GM19324 (cell line): ENCODE data around the gene ELAVL1.
"Not testable (repeated sequence)": the region's sequence is repeated elsewhere in the genome, so short reads cannot be mapped to it uniquely, and the experiment has no call there.

Source experiments
- ATAC-seq: cut with Tn5 transposase; IDR thresholded peaks from one replicate; pipeline ENCODE4 v1.9.1; 2021; ENCODE audit warnings: mild to moderate bottlenecking, moderate library complexity; ENCODE audit not compliant: unreplicated experiment, low FRiP score

The ELAVL1 gene

DNA sequence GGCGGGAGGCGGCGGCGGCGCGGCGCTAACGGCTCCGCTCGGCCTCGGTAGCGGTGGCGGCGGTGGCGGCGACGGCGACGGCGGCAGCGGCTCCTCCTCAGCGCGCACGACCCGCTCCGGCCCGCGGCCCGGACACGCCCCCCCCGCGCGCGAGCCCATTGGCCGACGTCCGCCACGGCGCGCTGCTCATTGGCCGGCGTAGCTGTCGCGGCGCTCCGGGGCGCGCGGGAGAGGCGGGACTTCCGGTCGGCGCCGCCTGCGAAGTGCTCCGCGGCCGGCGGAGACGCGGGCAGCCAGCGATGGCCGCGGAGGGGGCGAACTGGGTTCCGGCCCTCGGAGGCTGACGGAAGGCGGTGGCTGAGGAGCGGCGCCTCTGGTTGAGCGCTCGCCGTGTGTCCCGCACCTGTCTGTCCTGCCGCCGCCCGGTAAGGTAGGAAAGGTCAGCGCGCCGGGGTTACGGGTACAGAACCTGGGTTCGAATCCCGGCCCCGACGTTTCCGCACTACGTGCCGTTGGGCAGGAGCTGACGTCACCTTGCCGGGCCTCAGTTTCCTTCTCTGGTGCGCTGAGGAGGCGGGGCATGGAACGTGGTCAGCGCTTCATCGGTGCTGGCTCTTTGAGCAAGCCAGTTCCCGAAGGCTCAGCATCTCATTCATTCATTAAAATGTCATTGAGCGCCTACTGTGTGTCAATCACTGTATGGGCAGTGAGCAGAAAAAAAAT lies at the start of gene ELAVL1:
Gene ELAVL1 (minus strand): TSS at position 108 of the 723 bp plus-strand sequence. CDS start 13,826 bp downstream, outside the sequence.
- ATAC-seq, result peak; percentile 87

DNA sequence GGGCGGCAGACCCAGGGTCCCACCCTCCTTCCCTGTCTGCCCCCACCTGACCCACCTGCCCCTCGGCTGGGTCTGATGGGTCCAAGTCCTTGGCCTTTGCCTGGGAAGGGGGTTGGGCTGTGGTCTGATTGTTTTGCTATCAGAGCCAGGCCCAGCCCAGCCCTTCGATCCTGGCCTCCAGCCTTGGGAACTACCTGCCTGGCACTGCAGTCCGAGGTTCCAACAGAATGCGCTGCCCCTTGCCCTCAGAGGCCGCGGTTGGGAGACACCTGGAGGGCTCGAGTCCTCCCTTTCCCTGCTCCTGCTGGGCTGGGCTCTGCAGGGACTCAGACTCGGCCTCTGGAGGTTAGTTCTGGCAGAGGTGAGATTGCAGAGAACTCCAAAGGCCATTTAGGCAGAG lies 48.7 kb upstream of the ELAVL1 start:
- ATAC-seq, result no peak

DNA sequence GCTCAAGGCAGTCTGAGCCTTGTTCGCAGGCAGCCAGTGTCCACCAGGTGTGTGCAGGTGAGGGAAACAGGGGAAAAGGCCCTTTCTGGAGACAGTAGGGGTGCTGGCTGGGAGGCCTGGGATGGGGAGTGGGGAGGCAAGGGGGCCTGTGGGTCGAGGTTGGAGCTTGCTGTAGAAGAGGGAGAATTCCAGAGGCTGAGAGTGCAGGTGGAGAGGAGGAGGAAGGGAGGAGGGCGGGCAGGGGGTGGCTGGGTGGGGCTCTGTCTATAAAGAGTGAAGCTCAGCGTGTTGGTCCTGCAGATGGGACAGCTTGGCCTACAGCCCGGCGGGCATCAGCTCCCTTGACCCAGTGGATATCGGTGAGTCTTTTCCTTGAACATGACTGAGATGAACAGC lies 47.0 kb upstream of the ELAVL1 start, which contains the start of gene CCL25:
Gene CCL25 (plus strand): TSS at position 297 of the 396 bp plus-strand sequence. CDS start 290 bp downstream, outside the sequence.
- no peak for ATAC-seq

DNA sequence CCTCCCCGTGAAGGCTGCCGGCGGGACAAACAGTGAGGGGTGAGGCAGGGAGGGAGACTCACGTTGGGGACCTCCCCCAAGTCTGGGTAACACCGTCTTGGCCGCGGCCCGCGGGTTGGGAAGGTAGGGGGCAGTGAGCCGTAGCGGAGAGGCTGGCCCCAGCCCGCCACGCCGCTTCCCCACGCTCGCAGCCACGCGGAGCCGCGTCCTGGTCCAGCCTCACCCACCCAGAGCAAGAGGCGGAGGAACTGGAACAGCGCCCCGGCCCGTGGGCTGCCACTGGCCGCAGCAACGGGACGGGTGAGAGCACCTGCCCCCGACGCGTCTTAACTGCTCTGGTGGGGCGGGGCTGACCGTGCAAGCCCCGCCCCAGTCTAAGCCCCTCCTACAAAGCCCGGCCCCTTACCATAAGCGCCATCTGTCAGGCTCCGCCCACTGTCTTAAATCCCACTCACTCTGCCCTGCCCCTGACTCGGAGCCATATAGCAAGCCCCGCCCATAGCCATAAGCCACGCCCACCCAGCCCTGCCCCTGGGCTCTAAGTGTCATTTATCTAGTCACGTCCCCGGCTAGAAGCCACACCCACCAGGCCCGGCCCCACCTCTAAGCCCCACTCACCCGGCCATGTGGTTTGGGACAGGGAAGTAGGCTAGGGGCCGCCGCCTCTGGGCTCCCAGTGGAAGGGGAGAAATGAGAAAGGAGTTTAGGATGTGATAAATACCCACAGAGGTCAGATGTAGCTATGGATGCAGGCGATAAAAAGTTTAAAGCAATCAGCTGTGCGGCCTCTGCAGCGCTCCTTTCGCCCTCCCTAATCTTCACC lies 45.0 kb upstream of the ELAVL1 start:
- peak; percentile 53 for ATAC-seq

DNA sequence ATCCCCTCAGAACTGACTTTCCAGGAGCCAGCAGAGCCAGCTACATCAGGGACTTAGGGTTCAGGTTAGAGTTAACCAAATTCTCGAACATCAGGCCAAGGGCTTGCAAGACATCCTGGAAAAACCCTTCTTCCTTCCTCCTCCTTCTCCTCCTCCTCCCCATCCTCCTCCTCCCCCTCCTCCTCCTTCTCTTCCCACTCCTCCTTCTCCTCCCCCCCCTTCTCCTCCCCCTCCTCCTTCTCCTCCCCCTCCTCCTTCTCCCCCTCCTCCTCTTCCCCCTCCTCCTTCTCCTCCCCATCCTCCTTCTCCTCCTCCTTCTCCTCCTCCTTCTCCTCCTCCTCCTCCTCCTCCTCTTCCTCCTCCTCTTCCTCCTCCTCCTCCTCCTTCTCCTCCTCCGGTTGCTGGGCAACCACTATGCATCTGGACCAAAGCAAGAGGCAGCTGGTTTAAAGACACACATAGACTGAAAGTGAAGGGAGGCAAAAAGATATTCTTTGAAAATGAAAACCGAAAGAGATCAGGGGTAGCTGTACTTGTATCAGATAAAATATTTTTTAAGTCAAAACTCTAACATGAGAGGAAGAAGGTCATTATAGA lies 41.2 kb upstream of the ELAVL1 start:
- no peak for ATAC-seq

DNA sequence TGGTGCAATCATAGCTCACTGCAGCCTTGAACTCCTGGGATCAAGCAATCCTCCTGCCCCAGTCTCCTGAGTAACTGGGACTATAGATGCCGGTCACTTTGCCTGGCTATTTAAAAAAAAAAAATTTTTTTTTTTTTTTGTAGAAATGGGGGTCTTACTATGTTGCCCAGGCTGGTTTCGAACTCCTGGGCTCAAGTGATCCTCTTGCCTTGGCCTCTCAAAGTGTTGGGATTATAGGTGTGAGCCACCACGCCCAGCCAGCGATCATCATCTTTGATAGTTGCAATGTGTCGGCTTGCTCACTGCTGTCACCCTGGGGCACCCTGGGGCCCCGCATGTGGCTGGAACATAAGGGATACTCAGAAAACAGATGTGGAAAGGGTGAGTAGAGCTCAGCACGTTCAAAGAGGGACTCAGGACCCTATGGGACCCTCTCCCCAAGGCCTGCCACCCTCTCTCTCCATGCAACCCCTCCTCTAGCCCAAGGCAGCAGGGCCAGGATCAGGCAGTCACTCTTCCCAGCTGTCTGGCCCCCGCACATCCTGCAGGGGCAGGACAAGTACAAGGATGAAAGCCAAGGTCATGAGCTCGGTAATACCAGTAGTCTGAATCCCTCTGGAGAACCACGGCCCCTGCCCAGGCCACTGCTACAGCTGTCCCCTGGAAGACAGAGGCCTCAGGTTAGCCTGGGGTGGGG lies 40.6 kb upstream of the ELAVL1 start:
- no peak for ATAC-seq

DNA sequence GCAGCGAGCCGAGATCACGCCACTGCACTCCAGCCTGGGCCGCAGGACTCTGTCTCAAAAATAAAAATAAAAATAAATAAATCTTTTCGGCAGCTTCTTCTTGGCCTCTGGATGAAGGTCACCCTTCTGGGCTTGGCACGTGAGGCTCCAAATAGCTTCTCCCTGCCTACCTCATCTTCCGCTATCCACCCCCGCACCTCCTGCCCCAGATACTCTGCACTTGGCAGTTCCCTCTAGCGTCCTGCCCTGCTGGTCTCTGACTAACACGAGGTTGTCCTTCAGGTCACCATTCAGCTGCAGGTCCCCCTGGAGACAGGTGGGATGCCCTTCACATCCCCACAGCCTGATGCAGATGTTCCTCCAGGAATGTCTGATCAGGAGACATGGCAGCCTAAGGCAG lies 38.6 kb upstream of the ELAVL1 start:
- no peak for ATAC-seq

DNA sequence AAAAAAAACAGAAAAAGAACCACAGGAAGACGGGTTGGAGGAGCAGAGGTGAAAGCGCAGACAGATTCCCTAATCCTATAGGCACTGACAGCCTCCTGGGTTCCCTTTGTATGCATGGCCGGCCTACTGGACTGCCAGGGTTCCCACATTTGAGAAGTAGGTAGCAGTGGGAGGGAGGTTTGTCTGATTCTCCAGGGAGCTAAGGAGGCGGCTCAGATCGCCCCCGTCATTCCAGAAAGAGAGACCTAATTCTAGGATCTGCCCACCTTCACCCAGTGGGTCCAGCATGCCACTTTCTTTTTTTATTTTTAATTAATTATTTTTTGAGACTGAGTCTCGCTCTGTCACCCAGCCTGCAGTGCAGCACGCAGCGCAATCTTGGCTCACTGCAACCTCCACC lies 37.5 kb upstream of the ELAVL1 start:
- no peak for ATAC-seq

DNA sequence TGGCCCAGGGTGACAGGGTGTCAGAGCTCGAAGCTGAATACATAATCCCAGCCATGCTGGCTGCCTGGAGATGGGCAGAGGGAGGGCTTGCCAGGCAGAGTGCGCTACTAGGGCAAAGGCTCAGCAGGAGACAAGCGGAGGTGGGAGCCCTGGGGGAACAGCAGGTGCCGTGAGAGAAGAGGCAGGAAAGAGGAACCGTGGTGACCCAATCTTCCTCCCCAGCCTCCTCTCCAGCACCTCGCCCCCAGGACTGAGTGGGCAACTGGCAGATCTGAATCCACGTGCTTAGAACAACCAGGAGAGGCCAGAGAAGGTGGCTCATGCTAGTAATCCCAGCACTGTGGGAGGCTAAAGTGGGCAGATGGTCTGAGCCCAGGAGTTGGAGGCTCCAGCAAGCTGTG lies 36.1 kb upstream of the ELAVL1 start:
- no peak for ATAC-seq

DNA sequence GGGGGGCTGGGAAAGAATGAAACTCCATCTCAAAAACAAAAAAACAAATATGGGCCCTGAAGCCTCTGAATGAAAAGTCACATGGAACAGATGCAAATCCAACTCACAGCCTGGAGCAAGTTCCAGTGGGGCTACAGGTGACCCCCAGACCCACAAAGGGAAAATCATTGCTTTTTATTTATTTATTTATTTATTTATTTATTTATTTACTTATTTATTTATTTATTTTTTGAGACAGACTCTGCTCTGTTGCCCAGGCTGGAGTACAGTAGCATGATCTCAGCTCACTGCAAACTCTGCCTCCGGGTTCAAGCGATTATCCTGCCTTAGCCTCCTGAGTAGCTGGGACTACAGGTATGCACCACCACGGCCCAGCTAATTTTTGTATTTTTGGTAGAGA lies 33.8 kb upstream of the ELAVL1 start:
- no peak for ATAC-seq

DNA sequence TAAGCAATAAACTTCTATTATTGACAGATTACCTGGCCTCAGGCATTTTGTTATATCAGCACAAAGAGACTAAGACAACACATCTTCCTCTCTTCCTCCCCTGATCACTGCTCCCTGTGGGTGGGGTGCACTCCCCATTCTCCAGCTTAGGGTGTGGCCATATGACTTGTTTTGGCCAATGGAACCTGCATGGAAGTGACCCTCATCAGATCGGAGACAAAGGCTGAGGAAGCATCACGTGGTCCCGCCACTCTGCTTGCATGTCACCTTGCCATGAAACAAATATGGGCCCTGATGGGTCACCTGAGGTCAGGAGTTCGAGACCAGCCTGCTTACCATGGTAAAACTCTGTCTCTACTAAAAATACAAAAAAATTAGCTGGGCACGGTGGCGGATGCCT lies 33.4 kb upstream of the ELAVL1 start:
- no peak for ATAC-seq

DNA sequence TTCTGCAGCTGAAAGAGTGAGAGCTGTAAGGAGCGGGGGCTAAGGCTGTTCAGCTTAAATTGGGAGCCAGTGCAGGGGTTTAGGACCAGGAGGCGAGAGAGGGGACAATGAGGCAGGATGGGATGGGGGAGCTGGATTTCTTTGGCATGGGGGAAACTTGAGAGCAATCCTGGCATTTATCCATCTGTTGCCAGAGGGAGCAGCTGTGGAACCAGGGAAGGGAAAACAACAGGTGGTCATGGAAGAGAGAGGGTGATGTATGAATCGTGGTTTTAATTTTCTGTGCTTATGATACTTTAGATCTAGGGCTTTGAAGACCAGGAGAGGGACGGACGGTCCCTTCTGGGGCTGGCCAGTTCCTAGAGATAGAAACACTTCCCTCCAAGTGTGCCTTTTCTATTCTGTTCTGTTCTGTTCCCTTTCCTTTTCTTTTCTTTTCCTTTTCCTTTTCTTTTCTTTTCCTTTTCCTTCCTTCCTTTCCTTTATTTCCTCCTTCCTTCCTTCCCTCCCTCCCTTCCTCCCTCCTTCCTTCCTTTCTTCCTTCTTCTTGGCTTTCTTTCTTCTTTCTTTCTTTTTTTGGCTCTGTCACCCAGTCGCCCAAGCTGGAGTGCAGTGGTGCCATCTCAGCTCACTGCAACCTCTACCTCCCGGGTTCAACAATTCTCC lies 31.1 kb upstream of the ELAVL1 start:
- no peak for ATAC-seq

DNA sequence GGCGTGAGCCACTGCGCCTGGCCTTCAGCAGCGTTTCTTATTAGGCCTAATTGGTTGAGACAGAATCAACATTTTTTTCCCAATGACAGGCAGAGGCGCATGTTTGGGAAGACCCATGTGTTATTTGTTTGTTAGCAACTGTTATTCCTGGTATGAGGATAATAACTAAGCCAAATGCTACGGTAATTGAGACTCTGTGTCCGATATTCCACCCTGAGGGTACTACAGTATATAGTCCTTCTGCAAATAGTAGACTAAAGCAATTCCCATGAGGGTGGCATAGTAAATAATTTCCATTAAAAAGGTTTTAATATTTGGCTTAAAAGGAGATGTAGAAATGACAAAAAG lies 28.7 kb upstream of the ELAVL1 start:
- ATAC-seq, result no peak

DNA sequence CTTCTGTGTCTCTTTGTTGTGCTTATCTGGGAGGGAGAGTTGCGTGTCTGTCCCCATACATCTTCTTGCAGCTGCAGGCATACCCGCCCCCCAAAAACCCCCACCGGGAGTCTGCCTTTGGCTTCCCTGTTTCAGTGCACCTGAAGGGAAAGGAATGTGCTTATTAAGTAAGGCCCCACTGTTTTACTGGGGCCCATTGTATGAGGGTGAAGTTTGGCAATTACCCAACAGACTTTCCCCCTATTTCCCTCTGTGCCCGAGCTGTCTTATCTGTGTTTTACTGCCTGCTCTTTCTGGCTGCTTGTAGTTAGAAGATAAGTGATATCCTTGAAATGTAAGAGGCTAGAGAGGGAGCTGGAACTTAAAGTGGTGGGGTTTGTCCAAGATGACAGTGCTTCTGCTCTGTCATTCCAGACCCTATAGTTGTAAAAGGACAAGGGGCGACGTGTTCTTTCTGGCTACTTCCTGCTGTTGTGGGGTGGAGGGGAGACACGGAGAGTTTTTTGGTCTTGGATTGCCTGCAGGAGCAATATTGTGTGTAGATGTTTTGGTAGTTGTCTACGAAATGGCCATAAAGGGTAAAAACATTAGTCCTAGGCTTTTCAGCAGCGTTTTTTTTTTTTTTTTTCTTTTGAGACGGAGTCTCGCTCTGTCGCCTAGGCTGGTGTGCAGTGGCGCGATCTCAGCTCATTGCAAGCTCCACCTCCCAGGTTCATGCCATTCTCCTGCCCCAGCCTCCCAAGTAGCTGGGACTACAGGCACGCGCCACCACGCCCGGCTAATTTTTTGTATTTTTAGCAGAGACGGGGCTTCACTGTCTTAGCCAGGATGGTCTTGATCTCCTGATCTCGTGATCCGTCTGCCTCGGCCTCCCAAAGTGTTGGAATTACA lies 28.1 kb upstream of the ELAVL1 start:
- not testable (repeated sequence) for ATAC-seq

DNA sequence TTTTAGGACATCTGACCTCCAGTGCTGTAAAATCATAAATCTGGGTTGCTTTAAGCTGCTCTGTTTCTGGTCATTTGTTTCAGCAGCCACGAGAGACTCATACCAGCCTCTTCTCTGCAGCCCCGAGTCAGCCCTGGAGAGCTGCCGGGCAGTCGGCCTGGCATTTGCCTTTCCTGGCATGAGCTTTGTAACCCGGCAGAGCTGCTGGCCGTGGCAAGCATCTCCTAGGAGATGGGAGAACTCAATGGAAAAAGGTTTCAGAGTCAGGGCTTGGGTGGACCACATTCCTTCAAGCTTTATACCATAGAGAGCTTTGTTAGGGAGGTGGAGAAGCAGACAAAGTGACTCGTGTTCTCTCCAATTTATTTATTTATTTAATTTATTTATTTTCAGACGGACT lies 25.5 kb upstream of the ELAVL1 start:
- ATAC-seq, result no peak

DNA sequence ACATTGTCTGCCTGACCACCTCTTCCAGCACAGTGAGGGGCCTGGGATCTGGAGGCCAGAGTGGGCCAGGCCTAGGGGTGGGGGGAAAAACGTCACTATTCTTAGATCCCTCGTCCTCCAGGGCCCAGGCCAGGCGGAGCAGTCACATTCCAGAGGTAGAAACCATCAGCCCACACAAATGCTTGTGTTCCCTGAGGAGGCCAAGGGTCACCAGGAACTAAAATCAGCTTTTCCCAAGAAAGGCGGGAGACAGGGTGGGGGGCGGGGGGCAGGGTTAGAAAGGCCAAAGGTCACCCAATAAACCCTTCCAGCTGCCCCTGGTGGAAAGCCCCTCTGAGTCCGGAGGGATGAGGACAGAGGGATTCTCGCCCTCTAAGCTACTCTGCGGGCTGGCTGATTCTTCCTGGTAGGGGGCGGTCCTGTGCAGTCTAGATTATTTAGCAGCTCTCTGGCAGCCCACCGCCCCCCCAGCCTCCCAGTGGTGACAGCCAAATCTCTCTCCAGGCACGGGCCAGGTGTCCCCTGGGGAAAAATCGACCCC lies 23.6 kb upstream of the ELAVL1 start:
- ATAC-seq, result no peak

DNA sequence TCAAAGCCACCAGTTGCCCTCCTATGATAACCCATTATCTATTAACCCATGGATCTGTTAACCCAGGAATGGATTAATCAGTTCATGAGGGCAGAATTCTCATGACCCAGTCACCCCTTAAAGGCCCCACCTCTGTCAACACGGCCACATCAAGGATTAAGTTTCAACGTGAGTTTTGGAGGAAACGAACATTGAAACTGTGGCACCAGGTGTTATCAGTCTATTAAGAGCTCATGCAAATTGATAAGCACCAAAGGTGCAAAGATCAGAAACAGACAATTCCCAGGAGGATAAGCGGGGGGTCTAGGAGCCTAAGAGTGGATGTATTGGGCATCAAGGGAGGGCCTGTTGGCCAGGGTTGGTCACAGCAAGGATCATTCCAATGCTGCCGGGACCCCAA lies 19.9 kb upstream of the ELAVL1 start:
- no peak for ATAC-seq

DNA sequence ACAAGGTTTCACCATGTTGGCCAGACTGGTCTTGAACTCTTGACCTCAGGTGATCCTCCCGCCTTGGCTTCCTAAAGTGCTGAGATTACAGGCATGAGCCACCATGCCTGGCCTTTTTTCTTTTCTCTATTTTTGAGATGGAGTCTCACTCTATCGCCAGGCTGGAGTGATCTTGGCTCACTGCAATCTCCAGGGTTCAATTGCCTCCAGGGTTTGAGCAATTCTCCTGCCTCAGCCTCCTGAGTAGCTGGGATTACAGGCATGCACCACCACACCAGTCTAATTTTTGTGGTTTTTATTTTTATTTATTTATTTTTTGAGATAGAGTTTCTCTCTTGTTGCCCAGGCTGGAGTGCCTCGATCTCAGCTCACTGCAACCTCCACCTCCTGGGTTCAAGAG lies 18.8 kb upstream of the ELAVL1 start:
- ATAC-seq, result not testable (repeated sequence)

DNA sequence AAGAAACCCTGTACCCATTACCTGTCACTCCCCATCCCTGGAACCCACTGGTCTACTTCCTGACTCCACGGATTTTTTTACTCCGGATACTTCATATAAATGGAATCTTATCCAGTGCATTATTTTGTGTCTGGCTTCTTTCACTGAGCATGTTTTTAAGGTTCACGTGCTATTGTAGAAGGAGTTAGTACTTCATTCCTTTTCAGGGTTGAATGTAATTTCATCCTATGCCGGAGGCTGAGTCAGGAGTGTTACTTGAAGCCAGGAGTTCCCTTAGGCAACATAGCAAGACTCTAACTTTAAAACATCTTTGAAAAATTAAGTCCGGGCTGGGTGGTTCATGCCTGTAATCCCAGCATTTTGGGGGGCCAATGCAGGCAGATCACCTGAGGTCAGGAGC lies 17.9 kb upstream of the ELAVL1 start:
- no peak for ATAC-seq
